GM19328 (cell line): Measurements from ENCODE around the gene KCNQ4.

Source experiments
- ATAC-seq: cut with Tn5 transposase; IDR thresholded peaks from one replicate; pipeline ENCODE4 v1.9.1; 2021; ENCODE audit warnings: mild to moderate bottlenecking, moderate library complexity; ENCODE audit not compliant: unreplicated experiment

Gene KCNQ4

DNA sequence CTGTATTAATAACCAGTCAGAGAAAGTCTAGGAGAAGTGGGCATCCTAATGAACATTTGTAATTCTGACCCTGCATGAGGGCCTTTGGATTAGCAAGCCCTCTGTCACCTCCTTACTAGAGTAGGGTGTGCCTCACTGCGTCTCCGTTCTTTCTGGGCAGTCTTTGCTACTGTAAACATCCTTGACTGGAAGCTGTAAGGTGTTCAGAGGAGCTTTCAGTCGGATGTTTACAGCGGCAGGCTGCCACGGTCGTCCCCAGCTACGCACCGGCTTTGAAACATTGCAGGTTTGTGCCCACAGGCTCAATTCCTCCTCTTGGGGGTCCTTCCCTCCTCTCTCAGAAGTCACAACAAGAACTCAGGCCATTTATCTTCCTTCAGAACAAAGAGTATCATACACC is 29.4 kb upstream of the KCNQ4 start:
- ATAC-seq: no peak

DNA sequence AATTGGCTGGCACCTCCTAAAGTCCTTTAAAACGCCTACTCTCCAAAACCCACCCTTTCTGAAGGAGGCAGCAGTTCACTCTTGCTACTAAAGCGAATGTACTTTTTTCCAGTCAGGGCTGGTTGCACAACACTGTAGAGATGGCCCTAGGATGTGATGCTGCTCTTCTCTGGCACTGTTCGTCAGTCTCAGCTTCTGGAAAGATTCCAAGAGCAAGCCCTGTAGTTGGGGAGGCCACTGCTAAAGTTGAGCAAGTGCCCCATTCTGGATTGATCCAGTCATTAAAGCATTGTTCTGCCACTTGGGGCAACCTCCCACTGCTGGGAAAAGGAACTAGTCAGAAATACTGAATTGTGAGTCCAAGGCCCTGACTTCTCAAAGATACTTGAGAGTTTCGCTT is 28.5 kb upstream of the KCNQ4 start:
- ATAC-seq: no peak

DNA sequence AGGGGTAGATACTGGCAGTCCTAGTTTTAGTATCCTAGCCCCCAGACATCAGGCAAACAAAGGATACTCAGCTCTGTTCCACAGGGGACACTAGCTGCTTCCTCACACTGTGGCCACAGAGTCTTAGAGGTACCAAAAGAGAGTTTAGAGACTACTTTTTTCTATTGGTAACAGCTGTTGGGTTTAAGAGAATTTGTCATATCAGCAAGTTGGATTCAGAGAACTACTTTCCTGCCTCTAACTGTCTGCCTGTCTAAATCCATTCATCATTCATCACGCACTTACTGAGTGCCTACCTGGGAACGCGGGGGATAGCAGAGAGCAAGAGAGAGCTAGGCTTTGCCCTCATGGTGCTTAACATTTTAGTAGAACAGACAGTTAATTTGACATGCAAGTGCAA is 27.1 kb upstream of the KCNQ4 start:
- ATAC-seq: no peak

DNA sequence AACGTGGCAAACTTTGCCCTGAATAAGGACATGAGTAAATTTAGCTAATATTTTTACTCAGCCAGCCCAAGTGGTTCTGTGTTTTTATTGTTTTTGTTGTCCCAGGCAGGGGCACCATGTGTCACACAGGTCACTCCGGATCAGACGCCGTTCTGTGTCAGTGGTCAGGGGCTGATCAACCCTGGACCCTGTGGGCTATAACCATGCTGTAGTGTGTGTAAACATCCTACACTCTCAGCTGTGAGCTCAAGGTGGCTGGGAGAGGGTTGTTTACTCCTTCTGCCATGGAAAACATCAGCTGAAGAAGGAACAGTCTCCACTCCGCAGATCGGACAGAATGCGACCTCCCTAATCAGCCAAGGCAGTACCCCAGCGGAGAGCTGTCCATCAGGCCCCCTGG is 26.5 kb upstream of the KCNQ4 start:
- ATAC-seq: no peak

DNA sequence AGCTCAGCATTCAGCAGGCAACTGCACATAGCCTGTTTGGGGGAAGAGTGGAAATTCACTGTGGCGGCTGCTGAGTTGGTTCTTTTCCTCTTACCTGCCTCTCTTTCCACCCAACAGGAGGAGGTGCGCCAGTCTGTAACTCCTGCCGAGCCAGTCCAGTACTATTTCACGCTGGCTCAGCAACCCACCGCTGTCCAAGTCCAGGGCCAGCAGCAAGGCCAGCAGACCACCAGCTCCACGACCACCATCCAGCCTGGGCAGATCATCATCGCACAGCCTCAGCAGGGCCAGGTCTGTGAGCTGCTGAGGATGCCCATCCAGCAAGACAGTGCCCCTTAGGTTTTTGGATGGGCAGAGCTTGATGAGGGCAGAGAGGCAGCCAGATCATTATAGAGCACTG is 25.6 kb upstream of the KCNQ4 start:
- ATAC-seq: no peak

DNA sequence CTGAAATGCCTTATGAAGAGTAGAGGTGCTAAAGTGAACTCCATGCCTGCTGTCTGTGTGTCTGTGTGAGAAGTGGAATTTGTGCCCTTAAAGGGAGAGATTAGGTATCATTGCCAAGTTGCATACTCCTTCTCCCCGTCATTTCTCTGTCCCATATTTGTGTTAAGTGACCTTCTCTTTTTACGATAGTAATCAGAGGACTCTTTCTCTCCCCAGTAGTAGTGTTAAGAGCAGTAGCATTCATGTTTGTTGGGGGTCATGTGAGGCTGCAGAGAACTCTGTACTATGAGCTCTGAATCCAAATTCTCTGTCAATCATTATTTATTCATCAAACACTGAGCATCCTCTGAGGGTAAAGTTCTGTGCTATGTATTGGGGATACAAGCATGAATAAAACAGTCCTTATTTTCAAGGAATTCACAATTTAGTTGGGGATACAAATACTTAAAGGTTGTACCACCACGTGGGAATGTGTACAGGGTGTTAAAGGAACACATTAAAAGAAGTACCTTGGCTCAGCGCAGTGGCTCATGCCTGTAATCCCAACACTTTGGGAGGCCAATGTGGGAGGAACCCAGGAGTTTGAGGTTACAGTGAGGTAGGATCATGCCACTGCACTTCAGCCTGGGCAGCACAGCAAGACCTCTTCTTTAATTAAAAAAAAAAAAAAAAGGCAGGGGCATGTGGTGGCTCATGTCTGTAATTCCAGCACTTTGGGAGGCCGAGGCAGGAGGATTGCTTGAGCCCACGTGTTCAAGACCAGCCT is 24.8 kb upstream of the KCNQ4 start:
- no peak for ATAC-seq

DNA sequence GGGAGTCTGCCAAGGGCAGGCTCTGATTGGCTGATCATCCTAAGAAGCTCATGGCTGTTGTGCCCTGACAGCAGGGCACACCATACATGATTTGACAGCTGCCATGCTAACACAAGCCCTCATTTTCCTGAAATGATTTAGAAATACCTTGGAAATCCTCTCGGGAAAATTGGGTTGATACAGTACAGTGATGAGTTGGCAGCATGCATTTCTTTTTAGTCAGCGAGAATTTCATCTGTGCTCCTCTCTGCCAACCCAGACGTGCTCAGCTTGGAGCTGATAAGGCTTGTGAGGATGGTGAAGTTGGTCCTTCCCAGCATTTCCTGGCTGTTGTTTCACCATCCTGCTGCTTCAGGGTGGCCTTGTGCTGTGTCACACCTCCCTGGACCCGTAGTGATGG is 22.6 kb upstream of the KCNQ4 start:
- no peak for ATAC-seq

DNA sequence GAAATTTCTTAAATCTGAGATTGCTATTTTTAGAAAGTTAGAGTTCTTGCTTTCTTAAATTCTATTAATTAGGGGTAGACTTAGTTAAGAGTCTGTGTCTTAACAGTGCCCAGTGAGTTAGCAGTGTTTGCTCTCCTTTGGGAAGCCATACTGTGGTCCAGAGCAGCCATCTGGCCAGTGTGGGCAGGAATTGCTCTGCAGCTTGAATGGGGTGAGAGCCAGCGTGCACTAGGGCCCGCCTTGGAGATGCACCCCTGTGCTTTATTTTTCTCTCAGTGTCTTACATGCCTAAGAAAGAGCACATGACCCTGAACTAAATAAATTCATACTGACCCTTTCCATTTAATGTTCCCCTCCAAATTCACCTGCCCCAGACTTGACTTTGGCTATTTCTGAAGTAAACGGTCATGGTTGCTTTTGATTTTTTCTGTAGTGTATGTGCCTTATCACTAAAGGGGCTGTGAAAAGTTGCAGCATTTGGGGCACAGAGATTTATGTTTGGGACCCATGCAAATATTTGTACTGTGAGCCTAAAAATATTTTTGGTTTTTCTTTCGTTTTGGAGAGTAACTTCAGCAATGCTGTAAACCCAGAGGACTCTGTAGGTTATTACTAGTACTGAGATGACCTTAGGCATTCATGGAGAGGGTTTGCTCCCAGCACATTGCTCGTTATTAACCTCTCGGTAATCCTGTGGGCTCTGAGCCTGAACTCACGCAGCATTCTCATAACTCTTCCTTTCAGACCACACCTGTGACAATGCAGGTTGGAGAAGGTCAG is 21.3 kb upstream of the KCNQ4 start:
- no peak for ATAC-seq

DNA sequence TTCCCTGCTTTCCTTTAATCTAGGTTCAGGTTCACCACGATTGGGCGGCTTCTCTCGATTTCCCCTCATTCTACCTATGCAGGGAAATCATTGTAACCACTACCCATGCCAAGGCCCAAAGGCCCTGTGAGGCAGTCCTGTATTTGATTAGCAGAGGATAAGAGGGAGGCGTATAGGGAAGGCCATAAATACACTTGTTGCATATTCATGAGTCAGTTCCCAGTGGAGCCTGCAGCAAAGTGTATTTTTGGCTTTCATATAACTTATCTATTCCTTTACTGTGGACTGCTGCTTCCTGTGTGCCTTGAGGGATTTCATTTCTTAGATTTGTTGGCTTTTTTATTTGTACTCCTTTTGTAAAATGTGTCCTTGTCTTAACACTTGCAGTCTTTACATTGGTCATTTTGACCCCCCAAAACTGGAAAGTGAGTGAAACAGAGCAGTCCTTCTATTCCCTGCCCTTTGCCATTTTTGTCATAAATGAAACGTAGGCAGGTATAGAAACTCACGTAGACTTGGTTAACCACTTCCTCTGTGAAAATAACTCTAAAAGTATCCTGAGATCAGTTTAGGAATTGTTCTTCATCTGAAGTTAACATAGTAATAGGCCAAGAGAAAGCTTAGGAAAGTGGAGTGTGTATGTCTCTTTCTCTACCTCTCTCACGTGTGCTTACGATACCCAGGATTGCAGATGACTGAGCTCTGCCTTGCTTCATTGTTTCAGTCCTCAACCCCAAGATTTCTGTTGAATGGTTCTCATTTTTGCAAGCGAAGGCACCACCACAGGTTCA is 19.6 kb upstream of the KCNQ4 start:
- ATAC-seq: no peak

DNA sequence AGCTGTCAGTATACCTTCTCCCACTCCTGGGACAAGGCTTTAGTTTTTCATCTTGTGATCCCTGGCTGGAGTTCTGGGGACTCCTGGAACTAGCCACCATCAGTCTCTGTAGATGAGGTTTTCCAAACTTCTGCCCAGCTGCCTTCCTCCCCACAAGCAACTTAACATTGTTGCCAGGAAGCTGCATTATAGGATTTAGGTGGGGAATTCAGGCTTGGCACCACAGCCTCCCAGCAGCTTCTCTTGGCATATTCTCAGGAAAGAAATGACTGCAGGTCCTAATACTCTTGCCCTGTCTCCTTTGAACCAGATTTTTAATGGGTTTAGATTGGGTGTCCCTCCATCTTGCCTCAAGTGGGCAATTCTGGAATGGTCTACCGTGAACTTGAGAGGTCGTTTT is 18.6 kb upstream of the KCNQ4 start:
- ATAC-seq: no peak

DNA sequence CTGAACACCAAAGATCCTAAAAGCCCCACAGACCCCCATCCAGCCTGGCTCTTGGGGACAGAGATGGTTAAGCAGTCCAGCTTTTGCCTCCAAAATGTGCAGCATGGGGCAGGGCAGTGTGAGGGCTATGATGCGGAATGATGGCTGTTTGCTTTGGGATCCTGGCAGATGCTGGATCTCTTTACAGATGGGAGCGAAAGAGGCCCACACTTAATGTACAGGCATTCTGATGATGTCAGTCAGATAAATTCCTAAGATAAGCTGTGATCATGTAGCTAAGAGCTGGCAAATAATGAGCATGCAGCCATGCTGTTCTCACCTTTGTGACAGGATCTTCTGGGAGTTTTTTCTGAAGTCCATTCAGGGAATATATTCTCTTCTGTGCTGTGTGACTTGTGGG is 17.6 kb upstream of the KCNQ4 start:
- ATAC-seq: no peak

DNA sequence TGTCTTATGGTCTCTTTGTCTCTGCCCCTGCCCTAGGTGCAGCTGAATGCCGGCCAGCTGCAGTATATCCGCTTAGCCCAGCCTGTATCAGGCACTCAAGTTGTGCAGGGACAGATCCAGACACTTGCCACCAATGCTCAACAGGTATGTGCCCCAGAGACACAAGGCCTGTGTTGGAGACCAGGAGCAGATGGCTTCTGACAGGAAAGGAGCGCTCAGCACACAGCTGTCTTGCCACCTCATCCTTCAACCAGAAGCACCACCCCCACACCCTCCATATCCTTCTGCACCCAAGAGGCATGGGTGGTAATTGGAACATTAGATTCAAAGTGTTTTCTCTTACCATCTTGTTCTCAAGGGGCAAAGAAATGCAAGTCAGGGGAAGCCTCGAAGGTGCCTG is 17.0 kb upstream of the KCNQ4 start:
- no peak for ATAC-seq

DNA sequence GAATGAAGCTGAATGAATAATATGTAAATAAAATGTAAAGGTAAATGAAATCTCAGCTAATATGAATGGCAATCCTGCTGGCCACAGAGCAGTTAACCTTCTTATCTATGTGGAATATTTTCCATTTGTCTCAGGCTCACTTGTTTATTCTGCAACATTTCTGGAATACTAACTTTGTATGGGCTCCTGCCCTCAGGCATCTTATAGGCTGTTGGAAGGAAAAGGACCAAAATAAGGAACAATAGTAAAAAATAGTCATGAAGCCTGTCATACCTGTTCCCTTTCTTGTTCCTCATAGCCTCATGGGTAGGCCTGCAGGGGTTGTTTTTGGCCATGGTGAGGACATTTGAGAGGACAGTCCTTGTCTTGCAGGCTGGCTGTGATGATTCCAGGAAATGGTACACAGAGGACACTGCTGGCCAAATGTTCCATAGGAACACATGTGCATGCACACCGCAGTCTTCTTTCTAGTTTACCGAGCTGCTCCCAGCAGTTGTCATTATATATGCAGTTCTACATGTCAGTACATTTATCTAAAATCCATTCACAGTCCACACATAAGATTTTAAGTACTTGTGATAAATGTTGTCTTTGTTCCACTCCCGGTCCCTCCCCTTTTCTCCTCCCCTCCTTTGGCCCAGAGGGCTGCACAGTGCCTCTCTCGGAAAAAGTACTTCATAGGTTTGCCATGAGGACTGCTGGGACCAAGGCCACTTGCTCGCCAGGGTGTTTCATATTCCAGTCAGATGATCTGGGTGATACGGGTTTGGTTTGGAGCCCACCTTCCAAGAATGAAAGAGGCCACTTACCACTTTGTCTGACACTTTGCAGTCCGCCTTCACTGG is 15.2 kb upstream of the KCNQ4 start:
- ATAC-seq: no peak

DNA sequence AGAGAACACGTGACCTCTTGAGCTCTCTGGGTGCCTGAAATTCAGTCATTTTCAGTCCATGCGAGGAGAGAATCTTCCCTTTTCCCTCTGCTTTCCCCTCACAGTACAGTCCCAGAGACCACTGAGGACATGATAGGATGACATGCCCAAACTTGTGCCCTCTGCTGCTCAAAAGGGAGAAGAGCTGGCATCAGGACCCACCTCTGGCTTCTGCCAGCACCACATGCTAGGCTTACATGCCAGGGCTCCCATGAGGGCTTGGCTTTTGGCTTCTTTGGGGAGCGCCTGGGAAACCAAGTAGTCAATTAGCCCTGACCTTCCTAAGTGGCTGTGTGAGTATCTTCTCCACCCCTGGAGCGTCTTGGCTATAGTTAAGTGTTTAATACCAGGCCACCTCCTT is 13.8 kb upstream of the KCNQ4 start:
- no peak for ATAC-seq

DNA sequence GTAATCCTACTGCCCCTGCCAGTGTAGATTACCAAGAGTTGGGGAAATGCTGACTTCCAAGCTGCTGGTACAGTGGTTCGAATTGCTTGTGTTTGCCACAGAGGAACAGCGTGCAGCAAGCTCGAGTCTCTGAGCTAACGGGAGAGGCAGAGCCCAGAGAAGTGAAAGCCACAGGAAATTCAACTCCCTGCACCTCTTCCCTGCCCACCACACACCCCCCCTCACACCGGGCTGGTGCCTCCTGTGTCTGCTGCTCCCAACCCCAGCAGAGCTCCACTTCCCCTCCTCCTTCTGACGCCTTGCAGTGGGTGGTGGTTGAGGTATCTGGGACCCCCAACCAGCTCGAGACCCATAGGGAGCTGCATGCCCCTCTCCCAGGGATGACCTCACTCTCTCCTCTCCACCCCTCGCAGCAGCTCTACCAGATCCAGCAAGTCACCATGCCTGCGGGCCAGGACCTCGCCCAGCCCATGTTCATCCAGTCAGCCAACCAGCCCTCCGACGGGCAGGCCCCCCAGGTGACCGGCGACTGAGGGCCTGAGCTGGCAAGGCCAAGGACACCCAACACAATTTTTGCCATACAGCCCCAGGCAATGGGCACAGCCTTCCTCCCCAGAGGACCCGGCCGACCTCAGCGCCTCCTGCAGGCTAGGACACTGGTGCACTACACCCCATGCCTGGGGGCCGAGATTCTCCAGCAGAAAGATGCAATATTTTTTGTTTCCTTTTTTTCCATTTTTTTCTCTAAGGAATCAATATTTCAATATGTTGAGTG is 13.1 kb upstream of the KCNQ4 start:
- ATAC-seq: no peak

DNA sequence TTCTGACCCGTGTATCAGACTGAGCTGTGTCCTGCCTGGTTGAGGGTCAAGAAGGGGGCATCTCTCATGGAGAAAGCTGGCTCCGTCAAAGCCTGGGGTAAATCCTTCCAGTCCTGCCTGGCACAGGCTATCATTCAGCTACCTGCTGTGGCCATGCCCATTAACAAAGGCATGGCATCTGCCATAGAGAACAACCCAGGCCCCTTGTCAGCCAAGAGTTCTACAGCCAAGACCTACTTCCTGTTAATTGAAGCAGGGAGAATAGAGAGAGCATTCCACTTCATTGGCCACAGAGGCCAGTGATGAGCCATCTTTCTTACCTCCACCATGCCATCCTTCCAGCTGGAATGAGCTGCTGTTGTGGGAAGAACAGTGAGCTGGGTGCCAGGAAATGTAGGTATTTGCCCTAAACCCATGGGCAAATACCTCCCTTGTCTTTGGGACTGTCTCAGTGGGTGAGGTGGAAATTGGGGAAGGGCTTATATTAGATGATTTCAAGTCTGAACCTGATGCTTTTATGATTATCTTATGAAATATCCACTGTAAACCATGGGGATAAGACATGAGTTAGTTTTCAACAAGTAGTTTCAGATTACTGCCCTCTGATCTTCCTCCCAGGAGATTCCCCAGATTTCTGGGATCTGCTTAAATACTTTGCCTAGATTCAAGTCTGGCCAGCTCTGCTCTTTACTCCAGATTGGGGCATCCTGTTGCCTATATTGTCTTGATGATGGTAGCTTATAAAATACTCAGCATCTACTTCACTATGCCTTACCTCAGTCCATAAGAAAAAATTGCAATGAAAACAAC is 11.2 kb upstream of the KCNQ4 start:
- no peak for ATAC-seq

DNA sequence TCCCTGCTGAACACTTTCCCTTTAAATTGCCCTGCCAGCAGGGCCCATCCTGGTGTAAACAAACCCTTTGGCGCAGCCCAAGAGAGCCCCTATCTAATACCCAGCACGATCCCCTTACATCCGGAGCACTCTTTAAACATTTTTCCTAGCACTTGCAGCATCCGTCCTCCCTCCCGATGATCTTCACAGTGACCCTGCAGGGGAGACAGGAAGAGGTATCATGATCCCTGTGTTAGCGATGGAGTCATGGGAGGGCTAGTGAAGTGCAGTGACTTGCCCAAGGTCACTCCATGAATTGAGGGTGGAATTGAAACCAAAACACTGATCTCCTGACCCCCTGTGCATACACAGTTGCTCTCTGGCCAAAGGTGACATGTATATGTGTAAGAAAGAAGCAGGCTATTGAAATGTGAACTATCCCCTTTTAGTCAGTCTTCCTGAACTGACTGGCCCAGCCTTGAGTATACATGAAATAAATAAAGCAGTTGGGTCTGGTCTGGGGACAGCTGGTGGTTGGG is 9.8 kb upstream of the KCNQ4 start:
- no peak for ATAC-seq

DNA sequence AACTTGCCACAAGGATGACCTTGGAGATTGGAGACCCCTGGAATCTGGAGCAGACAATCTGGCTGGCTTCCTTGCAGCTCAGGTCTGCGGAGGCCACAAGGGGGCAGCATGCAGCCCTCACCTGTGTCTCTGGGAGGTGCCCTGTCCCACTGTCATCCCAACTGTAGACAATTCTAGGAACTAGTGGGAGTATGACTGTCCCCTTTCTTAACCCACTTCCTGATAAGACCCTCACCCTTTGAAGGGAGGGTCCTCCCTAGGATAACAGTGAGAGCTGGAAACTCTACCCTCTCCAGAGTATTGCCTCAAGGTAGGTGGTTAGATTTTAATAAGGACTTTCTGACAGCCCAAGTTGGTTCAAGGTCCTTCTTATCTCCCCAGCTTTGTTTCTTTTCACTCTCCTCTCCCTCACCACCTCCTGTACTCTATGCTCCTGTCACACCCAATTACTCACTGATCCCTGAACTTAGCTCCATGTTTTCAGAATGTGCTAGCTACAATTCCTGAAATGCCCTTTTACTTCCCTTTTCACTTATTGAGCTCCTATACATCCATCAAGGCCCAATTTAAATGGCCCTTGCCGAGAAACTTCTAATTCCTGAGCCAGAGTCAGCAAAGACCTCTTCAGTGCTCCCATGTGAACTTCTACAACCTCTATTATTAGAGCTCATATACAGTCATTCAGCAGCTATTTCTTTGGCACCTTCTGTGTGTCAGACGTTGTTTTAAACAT is 9.2 kb upstream of the KCNQ4 start:
- ATAC-seq: no peak
